CD1c-positive myeloid dendritic cell (primary cell): ENCODE data around the gene STXBP5.

Source experiments
- DNase-seq: peaks from one replicate; pipeline ENCODE4 v3.0.0-alpha.2; 2016; ENCODE audit errors: extremely low spot score

The STXBP5 gene

DNA sequence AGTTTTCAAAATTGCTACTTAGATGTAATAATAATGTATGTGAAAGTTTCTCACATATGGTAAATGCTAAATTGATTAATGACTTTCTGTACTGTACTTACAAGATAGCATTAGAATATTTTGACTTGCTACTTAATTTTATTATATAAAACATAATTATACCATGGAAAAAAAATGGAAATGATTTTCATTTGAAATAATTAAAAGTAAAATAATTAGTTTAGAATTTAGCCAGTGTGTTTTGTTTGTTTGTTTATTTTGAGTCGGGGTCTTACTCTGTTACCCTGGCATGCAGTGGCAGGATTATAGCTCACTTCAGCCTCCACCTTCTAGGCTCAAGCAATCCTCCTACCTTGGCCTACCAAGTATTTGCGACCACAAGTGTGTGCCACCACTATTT, 7.1 kb downstream of the STXBP5 start:
- DNase-seq, result no peak

DNA sequence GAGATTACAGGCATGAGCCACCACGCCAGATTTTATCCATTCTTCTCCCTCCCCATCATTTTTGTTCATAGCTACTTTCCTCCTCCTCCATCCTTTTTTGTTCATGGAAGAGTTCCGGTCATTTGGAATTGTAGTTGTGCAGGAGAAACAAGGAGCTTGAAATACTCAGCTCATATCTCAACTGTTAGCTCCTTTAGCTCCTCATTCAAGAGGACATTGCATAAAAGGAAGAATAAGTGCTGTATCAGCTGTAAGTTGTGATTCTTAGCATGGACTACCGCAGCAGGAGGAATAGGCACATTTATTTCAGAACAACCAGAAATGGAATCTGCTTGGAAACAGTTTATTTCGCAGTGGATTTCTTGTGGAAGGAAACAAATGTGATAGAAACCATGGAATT, 7.6 kb downstream of the STXBP5 start:
- DNase-seq, result no peak

DNA sequence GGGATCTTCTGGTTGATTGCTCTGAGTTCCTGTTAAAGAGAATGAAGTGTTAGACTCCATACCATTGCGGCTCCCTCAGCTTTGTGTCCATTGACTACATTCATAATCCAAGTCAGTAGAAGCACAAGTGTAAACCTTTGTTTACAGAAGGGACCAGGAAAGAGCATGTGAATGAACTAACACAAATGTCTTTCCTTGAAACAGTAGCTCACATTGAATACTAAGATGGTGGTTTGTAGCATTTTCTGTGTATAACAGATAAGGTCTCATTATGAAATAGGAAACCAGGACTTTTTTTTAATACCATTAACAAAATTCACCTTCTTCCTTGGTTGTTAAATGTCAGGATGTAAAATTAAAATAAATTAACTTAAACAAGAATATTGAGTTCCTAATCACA, 8.4 kb downstream of the STXBP5 start:
- DNase-seq, result no peak

DNA sequence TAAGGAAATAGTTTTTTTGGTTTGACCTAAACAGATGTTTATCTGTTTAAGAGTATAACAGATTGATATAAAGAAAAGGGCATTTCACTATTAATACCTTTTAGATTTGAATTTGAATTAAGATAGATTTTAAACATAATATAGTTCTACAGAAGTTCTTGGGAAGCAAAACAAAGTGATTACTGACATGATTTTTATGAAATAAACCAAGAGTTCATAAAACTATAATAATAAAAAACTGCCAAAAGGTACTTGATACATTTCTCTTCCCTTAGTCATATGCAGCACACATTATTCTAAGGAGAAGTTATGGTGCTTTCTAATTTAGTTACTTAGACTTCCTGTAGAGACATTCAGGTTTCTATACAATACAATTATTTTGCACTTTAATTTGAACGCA, 9.6 kb downstream of the STXBP5 start:
- no peak for DNase-seq

DNA sequence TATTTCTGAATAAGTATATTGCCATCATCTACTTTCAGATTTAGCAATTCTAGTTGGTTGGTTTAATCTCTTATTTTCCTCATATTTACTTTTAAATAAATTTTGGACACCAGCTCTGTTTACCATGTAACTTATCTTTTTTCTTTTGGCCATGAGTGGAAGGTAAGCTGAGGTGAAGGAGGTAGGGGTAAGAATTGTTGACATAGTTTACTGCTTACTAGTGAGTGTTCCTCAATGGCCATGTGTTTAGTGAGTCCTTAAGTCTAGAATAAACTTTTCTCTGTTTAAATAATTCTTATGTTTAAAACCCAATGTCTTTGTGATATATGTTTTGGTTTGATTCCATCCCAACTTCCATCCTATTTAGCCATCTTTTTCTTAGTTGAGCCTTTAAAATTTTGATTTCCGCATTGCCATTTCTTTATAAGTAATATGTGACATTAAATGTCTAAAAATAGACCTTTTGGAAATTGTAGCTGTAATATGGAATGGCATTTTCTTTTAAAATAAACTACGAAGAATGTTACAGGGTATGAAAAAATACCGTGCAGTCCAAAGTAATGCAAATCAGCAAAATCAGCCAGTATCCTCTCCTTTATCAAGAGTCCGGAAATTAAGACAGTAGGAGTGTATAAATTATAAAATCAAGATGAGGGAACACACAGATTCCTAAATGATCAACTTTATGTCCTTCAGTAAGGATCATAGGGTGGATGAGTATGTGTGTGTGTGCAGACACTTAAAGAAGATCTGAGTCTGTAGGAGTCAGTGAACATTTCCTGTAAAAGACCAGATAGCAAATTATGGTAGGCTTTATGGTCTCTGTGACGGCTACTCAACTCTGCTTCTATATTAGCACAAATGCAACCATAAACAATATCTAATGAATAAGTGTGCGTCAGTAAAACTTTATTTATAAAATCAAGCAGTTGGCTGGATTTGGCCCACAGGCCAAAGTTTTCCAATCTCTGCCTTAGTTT, 10.3 kb downstream of the STXBP5 start:
- DNase-seq, result no peak

DNA sequence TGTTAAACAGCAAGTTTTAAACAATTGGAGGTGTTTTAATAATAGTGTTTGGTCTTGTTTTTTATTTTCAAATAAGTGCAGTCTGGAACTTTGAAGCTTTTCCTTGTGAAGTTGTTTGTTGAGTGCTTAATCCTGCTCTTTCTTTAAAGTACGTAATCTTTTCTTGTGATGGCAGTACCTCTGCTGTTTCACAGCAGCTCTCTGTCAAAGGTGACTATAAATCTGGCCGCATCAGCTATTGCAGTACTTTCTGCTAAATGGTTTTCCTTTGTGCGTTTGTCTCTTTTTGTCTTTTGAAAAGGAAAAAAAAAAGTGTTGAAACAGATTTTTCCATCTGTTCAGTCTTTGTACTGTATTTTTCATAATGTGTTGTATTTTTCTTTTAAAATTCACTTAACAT, 12.7 kb downstream of the STXBP5 start:
- DNase-seq, result no peak

DNA sequence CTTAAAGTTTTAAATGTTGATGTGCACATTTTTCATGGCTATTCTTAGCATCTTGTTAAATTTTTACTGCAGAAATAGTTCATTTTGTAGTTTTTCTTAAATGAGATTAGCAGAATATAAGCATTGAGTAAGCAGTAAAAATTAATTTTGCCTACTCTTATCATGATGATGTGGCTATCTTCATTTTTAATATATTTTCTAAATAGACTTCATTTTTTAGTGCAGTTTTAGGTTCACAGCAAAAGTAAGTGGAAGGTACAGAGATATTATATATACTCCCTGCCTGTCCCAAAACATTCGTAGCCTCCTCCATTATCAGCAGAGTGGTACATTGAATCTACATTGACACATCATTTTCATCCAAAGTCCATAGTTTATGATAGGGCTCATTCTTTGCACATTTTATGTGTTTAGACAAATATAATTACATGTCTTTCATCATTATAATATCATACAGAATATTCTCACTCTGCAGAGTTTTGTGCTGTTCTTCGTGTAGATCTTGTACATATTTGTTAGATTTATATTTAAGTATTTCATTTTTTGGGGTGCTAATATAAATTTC, 13.7 kb downstream of the STXBP5 start:
- DNase-seq, result no peak

DNA sequence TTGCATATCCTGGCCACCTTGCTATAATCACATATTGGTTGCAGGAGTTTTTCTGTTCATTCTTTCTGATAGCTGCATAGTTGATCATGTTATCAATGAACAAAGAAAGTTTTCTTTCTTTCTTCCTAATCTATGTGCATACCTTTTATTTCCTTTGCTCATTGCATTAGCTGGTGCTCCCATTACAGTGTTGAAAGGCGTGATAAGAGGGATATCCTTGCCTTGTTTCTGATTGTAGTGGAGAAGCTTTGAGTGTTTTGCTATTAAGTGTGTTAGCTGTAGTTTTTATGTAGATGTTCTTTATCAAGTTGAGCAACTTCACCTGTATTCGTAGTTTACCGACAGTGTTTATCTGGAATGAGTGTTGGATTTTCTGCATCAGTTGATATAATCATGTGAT, 14.6 kb downstream of the STXBP5 start:
- no peak for DNase-seq

DNA sequence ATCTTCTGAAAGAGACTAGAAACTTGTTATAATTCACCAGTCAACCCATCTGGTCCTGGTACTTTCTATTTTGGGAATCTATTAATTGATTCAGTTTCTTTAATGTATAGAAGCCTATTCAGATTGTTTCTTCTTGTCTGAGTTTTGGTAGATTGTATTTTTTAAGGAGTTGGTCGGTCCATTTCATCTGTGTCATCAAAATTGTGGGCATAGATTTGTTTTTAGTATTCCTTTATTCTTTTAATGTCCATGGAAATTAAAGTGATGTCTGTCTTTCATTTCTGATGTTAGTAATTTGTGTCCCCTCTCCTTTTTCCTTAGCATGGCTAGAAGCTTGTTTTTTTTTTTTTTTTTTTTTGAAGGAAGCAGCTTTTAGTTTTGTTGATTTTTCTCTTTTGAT, 15.2 kb downstream of the STXBP5 start:
- DNase-seq, result no peak

DNA sequence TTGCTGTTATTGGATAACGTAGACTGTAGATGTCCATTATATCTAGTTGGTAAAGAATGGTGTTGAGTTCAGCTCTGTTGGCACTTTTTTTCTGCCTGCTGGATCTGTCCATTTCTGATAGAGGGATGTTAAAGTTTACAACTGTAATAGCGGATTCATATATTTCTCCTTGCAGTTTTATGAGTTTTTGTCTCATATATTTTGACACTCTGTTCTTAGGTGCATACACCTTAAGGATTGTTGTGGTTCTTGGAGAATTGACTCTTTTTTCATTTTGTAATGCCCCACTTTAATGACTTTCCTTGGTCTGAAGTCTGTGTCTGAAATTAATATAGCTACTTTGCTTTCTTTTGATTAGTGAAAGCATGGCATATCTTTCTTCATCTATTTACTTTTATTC, 16.1 kb downstream of the STXBP5 start:
- no peak for DNase-seq

DNA sequence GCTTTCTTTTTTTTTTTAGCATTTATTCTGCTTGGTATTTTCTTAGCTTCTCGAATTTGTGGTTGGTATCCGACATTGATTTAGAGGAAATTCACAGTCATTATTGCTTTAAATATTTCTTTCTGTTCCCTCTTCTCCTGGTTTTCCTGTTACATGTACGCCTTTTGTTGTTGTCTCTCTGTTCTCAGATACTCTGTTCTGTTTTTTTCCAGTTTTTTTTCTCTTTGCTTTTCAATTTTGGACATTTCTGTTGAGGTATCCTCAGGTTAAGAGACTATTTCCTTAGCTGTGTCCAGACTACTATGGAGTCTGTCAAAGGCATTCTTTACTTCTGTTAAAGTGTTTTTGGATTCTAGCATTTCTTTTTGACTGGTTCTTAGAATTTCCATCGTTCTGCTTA, 17.5 kb downstream of the STXBP5 start:
- no peak for DNase-seq

DNA sequence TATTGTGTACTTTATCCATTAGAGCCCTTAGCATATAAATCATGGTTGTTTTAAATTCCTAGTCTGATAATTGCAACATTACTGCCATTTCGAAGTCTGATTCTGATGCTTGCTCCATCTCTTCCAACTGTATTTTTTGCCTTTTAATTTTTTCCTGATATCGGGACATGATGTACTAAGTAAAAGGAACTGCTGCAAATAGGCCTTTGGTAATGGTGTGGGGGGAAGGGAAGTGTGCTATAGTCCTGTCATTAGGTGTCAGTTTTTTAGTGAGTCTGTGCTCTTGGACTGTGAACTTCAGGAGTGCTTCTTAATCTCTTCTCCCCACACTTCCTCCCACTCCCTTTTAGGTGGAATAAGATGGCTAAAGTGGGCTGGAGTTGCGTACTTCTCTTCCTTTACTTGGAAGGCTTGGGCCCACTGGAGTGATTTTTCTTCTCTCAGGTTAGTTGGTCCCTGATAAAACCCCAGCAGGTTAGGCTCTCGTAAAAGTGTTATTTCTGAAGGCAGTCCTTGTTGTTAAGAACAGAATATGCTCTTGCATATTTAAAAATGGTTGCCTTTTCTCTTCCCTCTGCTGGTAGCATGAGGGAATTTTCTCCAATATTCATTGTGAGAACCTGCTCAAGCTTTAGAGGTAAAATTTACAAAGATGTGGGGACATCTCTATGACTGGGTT, 18.1 kb downstream of the STXBP5 start:
- DNase-seq, result no peak

DNA sequence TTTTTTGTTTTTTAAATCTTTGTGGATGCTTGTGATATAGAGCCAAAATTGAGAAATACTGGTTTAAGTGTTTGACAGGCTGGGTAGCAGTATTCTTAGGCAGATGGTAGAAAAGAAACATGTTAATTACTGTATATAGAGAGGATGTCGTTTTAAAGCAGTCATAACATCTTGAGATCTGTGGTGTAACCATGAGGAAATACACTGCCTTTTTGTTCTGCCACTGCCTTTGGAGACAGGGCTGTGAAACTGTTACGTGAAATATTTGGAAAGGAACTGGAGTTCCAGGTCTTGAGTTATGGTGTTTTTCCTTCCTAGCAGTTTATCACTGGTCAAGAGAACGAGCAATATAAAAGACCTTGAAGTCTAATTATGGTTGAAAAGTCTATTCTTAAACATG, 19.5 kb downstream of the STXBP5 start:
- no peak for DNase-seq

DNA sequence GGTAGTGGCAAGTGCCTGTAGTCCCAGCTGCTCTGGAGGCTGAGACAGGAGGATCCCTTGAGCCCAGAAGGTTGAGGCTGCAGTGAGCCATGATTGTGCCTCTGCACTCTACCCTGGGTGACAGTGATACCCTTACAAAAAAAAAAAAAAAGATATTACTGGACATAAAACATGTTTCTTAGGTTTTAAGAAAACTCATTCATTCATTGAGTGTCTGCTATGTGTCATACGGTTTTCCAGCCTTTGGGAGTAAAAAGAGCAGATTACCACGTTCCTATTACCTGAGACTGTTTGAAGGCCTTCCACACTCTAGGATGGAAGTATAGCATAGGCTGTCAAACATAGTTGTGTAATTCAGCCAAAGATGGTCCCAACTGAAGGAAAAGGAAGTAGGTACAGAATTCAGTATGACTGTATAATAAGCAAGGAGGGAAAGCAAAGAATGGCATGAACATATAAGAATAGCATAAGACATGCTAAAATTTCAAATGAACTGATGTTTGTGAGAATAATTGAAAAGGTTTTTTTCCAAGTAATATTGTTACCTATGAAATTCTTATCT, 22.0 kb downstream of the STXBP5 start:
- DNase-seq, result no peak

DNA sequence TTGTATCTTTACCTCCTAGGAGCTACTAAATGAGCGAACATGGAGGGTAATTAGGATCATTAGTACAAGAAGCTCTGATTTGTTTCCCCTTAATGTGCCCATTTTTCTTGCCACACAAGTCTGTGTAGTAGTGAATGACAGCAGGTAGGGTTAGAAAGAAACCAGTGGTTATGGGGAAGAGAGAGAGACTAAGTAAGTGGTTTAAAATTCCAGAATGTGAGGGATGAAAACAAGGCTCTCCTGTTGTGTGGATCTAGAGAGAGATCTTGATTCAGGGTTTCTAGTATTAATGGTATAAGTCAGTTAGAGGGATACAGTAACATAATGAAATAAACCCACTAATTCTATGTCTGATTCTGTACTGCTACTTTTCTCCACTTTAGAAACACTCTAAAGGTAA, 22.7 kb downstream of the STXBP5 start:
- no peak for DNase-seq

DNA sequence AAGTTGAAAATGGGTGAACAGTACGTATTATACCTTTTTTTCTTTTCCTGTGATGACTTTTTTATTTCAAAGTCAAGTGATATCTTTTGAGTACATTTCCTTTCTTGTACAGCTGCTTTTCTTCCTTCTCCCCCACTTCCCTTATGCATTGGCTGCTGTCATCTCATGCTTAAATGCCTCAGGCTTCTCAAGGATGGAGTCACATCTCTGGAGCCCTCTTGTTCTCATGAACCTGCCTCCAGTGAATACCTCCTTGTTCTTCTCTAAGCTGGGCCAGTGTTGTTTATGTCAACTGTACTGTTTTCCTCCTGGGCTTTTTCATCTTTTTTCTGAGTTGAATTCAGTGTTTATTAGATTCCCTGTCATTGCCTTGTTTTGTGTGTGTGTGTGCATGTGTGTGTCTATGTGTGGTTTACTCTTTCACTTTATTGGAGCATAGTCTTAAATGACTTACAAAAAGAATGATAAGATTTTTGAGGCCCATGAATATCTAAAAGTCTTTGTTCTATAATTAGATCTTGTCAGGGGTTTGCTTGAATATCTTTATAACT, 23.6 kb downstream of the STXBP5 start:
- no peak for DNase-seq

DNA sequence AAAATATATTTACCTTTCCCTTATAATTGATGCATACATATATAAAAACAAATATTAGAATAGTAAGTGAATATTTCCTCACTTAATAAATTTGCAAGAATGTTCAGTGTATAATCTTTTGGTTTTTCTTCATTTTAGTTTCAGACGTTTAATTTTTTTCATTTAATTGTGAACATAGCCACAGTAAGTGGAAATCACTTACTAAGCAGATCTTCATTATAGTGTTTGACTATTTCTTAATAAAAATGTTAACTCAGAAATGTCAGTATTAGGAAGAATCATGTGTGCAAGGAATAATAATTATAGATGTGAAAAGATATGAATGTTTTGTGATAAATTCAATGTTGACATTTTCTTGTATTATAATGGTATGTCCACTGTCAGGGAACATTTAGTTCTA, 27.4 kb downstream of the STXBP5 start:
- DNase-seq, result no peak

DNA sequence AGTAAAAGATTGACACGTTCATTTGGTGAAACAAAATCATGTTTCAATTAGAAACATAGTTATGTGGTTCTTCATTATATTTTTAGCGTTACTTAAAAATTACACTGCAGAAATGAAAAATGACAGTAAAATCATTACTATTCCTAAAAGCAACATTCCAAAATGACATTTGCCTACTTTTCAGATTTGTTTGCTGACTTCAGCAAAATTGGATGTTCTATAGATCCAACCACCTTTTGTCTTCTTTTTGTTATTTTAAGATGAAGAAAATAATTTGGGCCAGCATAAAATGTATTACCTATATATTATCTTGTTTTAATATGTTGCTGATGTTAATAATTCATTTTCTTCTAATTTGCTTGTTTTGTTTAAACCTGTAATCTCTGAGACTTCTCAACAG, 30.5 kb downstream of the STXBP5 start:
- no peak for DNase-seq

DNA sequence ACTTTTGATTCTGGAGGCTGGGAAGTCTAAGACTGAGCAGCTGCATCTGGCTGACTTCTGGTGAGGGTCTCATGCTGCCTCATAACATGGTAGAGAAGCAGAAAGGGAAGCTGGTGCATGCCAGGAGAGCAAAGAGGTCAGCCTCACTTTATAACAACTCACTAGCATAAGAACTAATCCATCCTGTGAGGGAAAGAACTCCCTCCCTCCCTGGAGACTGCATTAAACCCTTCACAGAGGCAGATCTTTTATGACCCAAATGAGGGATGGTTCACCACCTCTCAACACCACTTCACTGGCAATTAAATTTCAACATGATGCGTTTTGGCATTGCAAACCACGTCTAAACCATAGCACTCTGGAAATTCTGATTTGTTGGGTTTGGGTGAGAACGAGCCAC, 33.9 kb downstream of the STXBP5 start:
- no peak for DNase-seq

DNA sequence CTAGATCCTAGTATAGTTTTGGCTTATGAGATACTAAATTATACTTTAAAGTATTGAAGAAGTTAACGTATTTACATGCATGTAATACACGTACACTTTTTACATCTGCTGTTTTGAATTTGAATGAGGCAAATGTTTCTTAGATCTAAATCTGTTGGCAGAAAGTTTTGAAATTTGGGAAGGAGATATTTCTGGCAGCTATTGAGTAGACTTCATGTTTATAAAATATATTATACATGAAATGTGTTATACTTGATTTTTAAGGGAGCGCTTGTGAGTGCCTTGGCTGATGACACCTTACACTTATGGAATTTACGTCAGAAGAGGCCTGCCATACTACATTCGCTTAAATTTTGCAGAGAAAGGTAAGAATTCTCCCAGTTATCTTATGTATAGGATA, 34.7 kb downstream of the STXBP5 start:
- DNase-seq, result no peak

DNA sequence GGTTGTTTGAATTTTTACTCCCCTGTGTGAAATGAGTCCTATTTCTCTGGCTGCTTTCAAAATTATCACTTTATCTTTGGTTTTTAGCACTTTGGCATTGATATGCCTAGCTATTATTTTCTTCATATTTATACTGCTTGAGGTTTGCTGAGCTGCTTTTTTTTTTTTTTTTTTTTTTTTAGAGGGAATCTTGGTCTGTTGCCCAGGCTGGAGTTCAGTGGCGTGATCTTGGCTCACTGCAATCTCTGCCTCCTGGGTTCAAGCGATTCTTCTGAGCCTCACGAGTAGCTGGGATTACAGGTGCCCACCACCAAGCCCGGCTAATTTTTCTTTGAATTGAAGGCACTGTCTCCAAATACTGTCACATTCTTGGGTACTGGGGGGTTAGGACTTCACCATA, 40.6 kb downstream of the STXBP5 start:
- DNase-seq, result no peak

DNA sequence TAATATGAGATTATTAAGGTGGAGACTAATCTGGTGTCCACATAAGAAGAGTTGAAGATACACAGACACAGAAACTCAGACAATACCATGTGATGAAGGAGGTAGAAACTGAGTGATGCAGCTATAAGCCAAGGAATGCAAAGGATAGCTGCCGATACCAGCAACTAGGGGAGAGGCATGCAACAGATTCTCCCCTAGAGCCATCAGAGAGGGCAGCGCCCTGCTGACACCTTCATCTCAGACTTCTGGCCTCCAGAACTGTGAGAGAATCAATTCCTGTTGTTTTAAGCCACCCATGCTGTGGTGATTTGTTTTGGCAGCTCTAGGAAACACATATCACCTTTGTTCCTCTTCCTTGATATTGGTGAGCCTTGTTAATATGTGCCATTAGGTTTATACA, 41.5 kb downstream of the STXBP5 start:
- no peak for DNase-seq
